ENCODE results near the gene FYB1. TPM values are rescaled to one million over a fixed set of nuclear protein-coding genes. Genes with fewer than 3 reads are reported as not detected.

Gene FYB1
- total RNA-seq, 1 experiment from 2014 or later, result 10.5 TPM

DNA sequence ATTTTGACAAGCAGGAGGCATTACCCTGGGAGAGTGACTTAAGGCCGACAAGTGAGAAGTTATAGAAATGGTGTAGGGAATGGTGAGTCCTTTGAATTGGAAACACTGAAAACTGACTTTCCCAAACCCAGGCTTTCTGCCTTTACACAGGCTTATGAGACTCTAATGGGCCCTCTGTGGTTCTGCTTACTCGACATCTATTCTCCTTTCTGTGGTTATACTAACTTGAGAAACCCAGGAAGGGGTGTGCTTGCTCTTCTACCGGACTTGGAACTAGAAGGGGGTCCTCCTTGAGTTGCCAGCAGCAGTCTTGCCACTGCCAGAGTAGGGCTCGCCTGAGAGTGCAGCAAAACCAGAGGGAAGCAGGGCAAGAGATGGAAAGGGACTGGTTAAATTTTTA, 63.3 kb downstream of the FYB1 start:
- intact Hi-C loops (cut with micrococcal nuclease; ENCODE audit: unreplicated experiment), result no loop called here
- CTCF ChIA-PET, result no interaction called here

DNA sequence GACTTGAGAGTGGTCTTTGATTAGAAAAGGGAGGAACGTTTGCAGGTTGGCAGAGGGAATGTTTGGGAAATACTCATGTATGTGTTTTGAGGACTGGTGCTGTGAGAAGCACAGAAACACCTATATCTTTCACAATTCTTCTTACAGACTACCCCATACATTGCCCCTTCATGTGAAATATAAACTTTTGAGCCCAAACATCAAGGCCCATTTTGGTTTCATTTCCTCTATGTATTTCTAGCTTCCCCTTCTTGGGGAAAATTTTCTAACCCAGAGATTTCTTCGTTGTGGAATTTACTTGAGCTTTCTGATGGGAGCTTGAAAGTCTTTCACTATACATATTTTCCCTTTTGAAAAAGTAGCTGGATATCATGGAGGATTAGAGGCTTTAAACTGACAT, 67.6 kb downstream of the FYB1 start:
- TF ChIP-seq, protein P1, sequence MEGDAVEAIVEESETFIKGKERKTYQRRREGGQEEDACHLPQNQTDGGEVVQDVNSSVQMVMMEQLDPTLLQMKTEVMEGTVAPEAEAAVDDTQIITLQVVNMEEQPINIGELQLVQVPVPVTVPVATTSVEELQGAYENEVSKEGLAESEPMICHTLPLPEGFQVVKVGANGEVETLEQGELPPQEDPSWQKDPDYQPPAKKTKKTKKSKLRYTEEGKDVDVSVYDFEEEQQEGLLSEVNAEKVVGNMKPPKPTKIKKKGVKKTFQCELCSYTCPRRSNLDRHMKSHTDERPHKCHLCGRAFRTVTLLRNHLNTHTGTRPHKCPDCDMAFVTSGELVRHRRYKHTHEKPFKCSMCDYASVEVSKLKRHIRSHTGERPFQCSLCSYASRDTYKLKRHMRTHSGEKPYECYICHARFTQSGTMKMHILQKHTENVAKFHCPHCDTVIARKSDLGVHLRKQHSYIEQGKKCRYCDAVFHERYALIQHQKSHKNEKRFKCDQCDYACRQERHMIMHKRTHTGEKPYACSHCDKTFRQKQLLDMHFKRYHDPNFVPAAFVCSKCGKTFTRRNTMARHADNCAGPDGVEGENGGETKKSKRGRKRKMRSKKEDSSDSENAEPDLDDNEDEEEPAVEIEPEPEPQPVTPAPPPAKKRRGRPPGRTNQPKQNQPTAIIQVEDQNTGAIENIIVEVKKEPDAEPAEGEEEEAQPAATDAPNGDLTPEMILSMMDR (conservative IDR thresholded peaks at IDR 0.05), result no peak
- no peak for TF ChIP-seq EZH2 (IDR thresholded peaks at IDR 0.05; ENCODE audit: low read depth)
- BruUV-seq (replicated peaks), result no TSS peak
- CTCF ChIA-PET, result no interaction called here

More for the DNA sequence above, 63.3 kb downstream of the FYB1 start:
- Histone ChIP-seq H3K4me1 (replicated peaks; ENCODE audit: insufficient read depth) (peaks cover 10% of the 10 kb centered on the region; the same call in 1 of the 2 replicates), H3K9me2 (ENCODE audit: insufficient read depth) (no peaks in the 10 kb centered on the region), H3K4me2 (no peak overlapping the region), H3K4me3 (no peak overlapping the region), H3F3A (ENCODE audit: insufficient read depth, low read depth) (no peaks in the 10 kb centered on the region; the same call in 1 of the 2 replicates), H3K36me3 (ENCODE audit: low read depth) (no peaks in the 10 kb centered on the region), H2AFZ (no peak overlapping the region), H4K20me1 (ENCODE audit: insufficient read depth) (no peaks in the 10 kb centered on the region), H3K27ac (no peak overlapping the region), H3K79me2 (ENCODE audit: low read depth) (no peaks in the 10 kb centered on the region), H3K9me3 (ENCODE audit: insufficient read depth, low read depth) (0 out of 2 replicates have a peak, but pooled peaks cover 3% of the 10 kb centered on the region), H3K27me3 (ENCODE audit: insufficient read depth, low read depth) (no peaks in the 10 kb centered on the region)
- BruUV-seq (replicated peaks), result no TSS peak
- TF ChIP-seq, protein P1 (conservative IDR thresholded peaks at IDR 0.05), result no peak
- TF ChIP-seq EZH2 (IDR thresholded peaks at IDR 0.05; ENCODE audit: low read depth), result no peak
- DNase-seq, result no peak
- POLR2A ChIA-PET (ENCODE audit: unreplicated experiment), result interaction anchor here (0.6 kb wide), 1 partner anchor 1524 kb away, joined by 6 read pairs; no protein-coding TSS in a partner anchor

DNA sequence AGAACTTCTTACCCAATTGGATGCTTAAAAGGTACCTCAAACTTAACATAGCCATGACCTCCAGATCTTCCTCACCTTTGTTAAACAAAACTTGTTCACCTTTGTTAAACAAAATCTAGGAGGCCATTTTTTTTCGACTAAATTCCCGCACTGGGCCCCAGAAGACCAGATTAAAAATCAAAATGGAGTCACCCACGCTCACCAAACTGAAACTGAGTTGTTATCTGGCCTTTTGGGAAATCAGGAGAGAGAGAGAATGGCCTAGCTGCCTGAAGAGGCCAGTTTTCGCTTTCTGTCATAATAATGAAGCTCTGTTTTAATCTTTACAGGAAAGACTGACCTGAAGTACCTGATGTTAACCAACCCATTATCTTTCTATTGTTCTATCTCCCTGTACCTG, 69.4 kb downstream of the FYB1 start:
- Histone ChIP-seq H3K27ac (no peak overlapping the region), H3K36me3 (ENCODE audit: low read depth) (no peaks in the 10 kb centered on the region), H3K79me2 (ENCODE audit: low read depth) (no peaks in the 10 kb centered on the region), H3F3A (ENCODE audit: insufficient read depth, low read depth) (no peaks in the 10 kb centered on the region), H3K9me3 (ENCODE audit: insufficient read depth, low read depth) (no peaks in the 10 kb centered on the region), H3K4me3 (no peak overlapping the region), H3K4me1 (replicated peaks; ENCODE audit: insufficient read depth) (peaks cover 6% of the 10 kb centered on the region), H2AFZ (no peak overlapping the region), H3K9me2 (ENCODE audit: insufficient read depth) (no peaks in the 10 kb centered on the region), H3K4me2 (no peak overlapping the region), H4K20me1 (ENCODE audit: insufficient read depth) (no peaks in the 10 kb centered on the region), H3K27me3 (ENCODE audit: insufficient read depth, low read depth) (no peaks in the 10 kb centered on the region)
- no peak for DNase-seq
- intact Hi-C loops (cut with micrococcal nuclease; ENCODE audit: unreplicated experiment), result loop anchor here (1.0 to 5.0 kb wide), 8 partner anchors 42 to 421 kb away; partner anchors contain the start of gene RICTOR
- no TSS peak for BruUV-seq (replicated peaks)
- CTCF ChIA-PET, result interaction anchor here (0.6 to 0.8 kb wide), 2 partner anchors 35 to 85 kb away, joined by 3 read pairs; no protein-coding TSS in a partner anchor
- POLR2A ChIA-PET (ENCODE audit: unreplicated experiment), result no interaction called here
- TF ChIP-seq EZH2 (IDR thresholded peaks at IDR 0.05; ENCODE audit: low read depth), result no peak
- TF ChIP-seq, protein P1 (conservative IDR thresholded peaks at IDR 0.05), result no peak

More for the DNA sequence above, 67.6 kb downstream of the FYB1 start:
- no peaks in the 10 kb centered on the region for H3K27me3 ChIP-seq (ENCODE audit: insufficient read depth, low read depth)
- no peaks in the 10 kb centered on the region for H3K9me2 ChIP-seq (ENCODE audit: insufficient read depth)
- peaks cover 6% of the 10 kb centered on the region for H3K4me1 ChIP-seq (replicated peaks; ENCODE audit: insufficient read depth)
- H3K4me2 ChIP-seq, result no peak overlapping the region
- no peaks in the 10 kb centered on the region for H3K9me3 ChIP-seq (ENCODE audit: insufficient read depth, low read depth)
- H4K20me1 ChIP-seq (ENCODE audit: insufficient read depth), result no peaks in the 10 kb centered on the region
- POLR2A ChIA-PET (ENCODE audit: unreplicated experiment), result interaction anchor here (0.6 kb wide), 1 partner anchor 1527 kb away, joined by 4 read pairs; no protein-coding TSS in a partner anchor
- no peaks in the 10 kb centered on the region for H3F3A ChIP-seq (ENCODE audit: insufficient read depth, low read depth)
- H3K4me3 ChIP-seq, result no peak overlapping the region
- intact Hi-C loops (cut with micrococcal nuclease; ENCODE audit: unreplicated experiment), result loop anchor here (5.0 kb wide), 1 partner anchor 41 kb away; no protein-coding TSS in a partner anchor
- H2AFZ ChIP-seq, result no peak overlapping the region
- H3K27ac ChIP-seq, result no peak overlapping the region
- DNase-seq, result no peak
- no peaks in the 10 kb centered on the region for H3K36me3 ChIP-seq (ENCODE audit: low read depth)
- no peaks in the 10 kb centered on the region for H3K79me2 ChIP-seq (ENCODE audit: low read depth)
